Suppressor macrophage treated with lipopolysaccharide for 1 hour (primary cell): ENCODE results near the gene AIF1L.
A peak's percentile ranks its signal among the peaks of the same experiment; 100 is the strongest.

Source experiments
- DNase-seq, 3 donors: peaks; one replicate each; pipeline ENCODE4 v3.0.0-alpha.2; 2020 to 2022

AIF1L gene

GRCh38 chr9:131096269-131097125 lies at the start of gene AIF1L:
Gene AIF1L (plus strand): TSS chr9:131096531. CDS start chr9:131096630, 99 bp downstream.
- peak in 2 of 3 donors; percentile 20 to 48 for DNase-seq

GRCh38 chr9:131046581-131047202 lies 49.6 kb upstream of the AIF1L start:
- DNase-seq, result peak; percentile 76 to 91 (median 85)

- no peak for DNase-seq
Measured at GRCh38 chr9:131048332-131048731, 48.0 kb upstream of the AIF1L start.

GRCh38 chr9:131048820-131049219 lies 47.5 kb upstream of the AIF1L start:
- no peak for DNase-seq

- DNase-seq, result no peak
Measured at GRCh38 chr9:131049829-131050715, 46.3 kb upstream of the AIF1L start.

- DNase-seq, result no peak
Measured at GRCh38 chr9:131050831-131051230, 45.5 kb upstream of the AIF1L start.

GRCh38 chr9:131051592-131052517 lies 44.5 kb upstream of the AIF1L start:
- no peak for DNase-seq

- DNase-seq, result no peak
Measured at GRCh38 chr9:131053896-131054295, 42.4 kb upstream of the AIF1L start.

- no peak for DNase-seq
Measured at GRCh38 chr9:131056781-131057506, 39.4 kb upstream of the AIF1L start.

- no peak for DNase-seq
Measured at GRCh38 chr9:131060900-131061630, 35.3 kb upstream of the AIF1L start.

- no peak for DNase-seq
Measured at GRCh38 chr9:131062969-131063368, 33.4 kb upstream of the AIF1L start.

GRCh38 chr9:131065599-131065998 lies 30.7 kb upstream of the AIF1L start:
- no peak for DNase-seq

GRCh38 chr9:131067625-131068024 lies 28.7 kb upstream of the AIF1L start:
- no peak for DNase-seq

GRCh38 chr9:131068076-131068816 lies 28.1 kb upstream of the AIF1L start:
- no peak for DNase-seq

GRCh38 chr9:131069699-131070098 lies 26.6 kb upstream of the AIF1L start:
- DNase-seq, result no peak

- DNase-seq, result no peak
Measured at GRCh38 chr9:131072107-131072870, 24.0 kb upstream of the AIF1L start.

GRCh38 chr9:131072871-131073237 lies 23.5 kb upstream of the AIF1L start:
- DNase-seq, result no peak

- DNase-seq, result no peak
Measured at GRCh38 chr9:131076347-131077195, 19.8 kb upstream of the AIF1L start.
